ENCODE results near the gene RBP4.
A peak's percentile ranks its signal among the peaks of the same experiment; 100 is the strongest.

RBP4 gene

GRCh38 chr10:93595378-93596161 is 5.5 kb downstream of the RBP4 start:
- TF ChIP-seq TCF12 (IDR thresholded peaks at IDR 0.05; ENCODE audit: low read depth) (peak; percentile 71), TEAD4 (IDR thresholded peaks at IDR 0.05) (peak; percentile 29; the same call in 1 of the 2 replicates), MAX (IDR thresholded peaks at IDR 0.05) (no peak), EP300 (IDR thresholded peaks at IDR 0.05; ENCODE audit: borderline replicate concordance) (peak; percentile 61; the same call in 1 of the 2 replicates), EGR1 (IDR thresholded peaks at IDR 0.05) (no peak), FOXM1 (IDR thresholded peaks at IDR 0.05; ENCODE audit: borderline replicate concordance, low read depth) (no peak)

GRCh38 chr10:93594518-93594917 is 6.5 kb downstream of the RBP4 start:
- TF ChIP-seq REST (IDR thresholded peaks at IDR 0.05; ENCODE audit: low read depth), result no peak
- no peak for TF ChIP-seq EP300 (IDR thresholded peaks at IDR 0.05; ENCODE audit: borderline replicate concordance)
- no peak for TF ChIP-seq NFIC (IDR thresholded peaks at IDR 0.05)
- no peak for TF ChIP-seq EGR1 (IDR thresholded peaks at IDR 0.05)
- no peak for TF ChIP-seq MAX (IDR thresholded peaks at IDR 0.05)
- no peak for TF ChIP-seq FOXM1 (IDR thresholded peaks at IDR 0.05; ENCODE audit: borderline replicate concordance, low read depth)
- TF ChIP-seq ZBTB7A (IDR thresholded peaks at IDR 0.05; ENCODE audit: low read depth), result no peak
- no peak for TF ChIP-seq TEAD4 (IDR thresholded peaks at IDR 0.05)
- TF ChIP-seq CREB1 (IDR thresholded peaks at IDR 0.05; ENCODE audit: low read depth), result no peak
- TF ChIP-seq USF1 (IDR thresholded peaks at IDR 0.05), result no peak
- TF ChIP-seq CEBPB (IDR thresholded peaks at IDR 0.05), result no peak
- no peak for TF ChIP-seq RAD21 (IDR thresholded peaks at IDR 0.05; ENCODE audit: low read depth)
- TF ChIP-seq TCF12 (IDR thresholded peaks at IDR 0.05; ENCODE audit: low read depth), result no peak
- TF ChIP-seq TAF1 (IDR thresholded peaks at IDR 0.05; ENCODE audit: low read depth), result no peak

GRCh38 chr10:93593749-93594148 is 7.3 kb downstream of the RBP4 start:
- TF ChIP-seq YY1 (IDR thresholded peaks at IDR 0.05; ENCODE audit: low read depth) (no peak), TCF12 (IDR thresholded peaks at IDR 0.05; ENCODE audit: low read depth) (no peak), TEAD4 (IDR thresholded peaks at IDR 0.05) (no peak), RAD21 (IDR thresholded peaks at IDR 0.05; ENCODE audit: low read depth) (no peak), CREB1 (IDR thresholded peaks at IDR 0.05; ENCODE audit: low read depth) (no peak)

- peak; percentile 20; the same call in 1 of the 2 replicates for TF ChIP-seq FOXM1 (IDR thresholded peaks at IDR 0.05; ENCODE audit: borderline replicate concordance, low read depth)
- TF ChIP-seq RAD21 (IDR thresholded peaks at IDR 0.05; ENCODE audit: low read depth), result no peak
- TF ChIP-seq YY1 (IDR thresholded peaks at IDR 0.05; ENCODE audit: low read depth), result no peak
- peak; percentile 63; the same call in 1 of the 2 replicates for TF ChIP-seq EP300 (IDR thresholded peaks at IDR 0.05; ENCODE audit: borderline replicate concordance)
- no peak for TF ChIP-seq TEAD4 (IDR thresholded peaks at IDR 0.05)
- TF ChIP-seq EGR1 (IDR thresholded peaks at IDR 0.05), result no peak
- TF ChIP-seq TAF1 (IDR thresholded peaks at IDR 0.05; ENCODE audit: low read depth), result no peak
- no peak for TF ChIP-seq CEBPB (IDR thresholded peaks at IDR 0.05)
- TF ChIP-seq ZBTB7A (IDR thresholded peaks at IDR 0.05; ENCODE audit: low read depth), result no peak
- no peak for TF ChIP-seq NFIC (IDR thresholded peaks at IDR 0.05)
- peak; percentile 45; the same call in 1 of the 2 replicates for TF ChIP-seq TCF12 (IDR thresholded peaks at IDR 0.05; ENCODE audit: low read depth)
- no peak; the same call in 1 of the 2 replicates for TF ChIP-seq MAX (IDR thresholded peaks at IDR 0.05)
- no peak for TF ChIP-seq REST (IDR thresholded peaks at IDR 0.05; ENCODE audit: low read depth)
- no peak for TF ChIP-seq USF1 (IDR thresholded peaks at IDR 0.05)
- peak; percentile 52; the same call in 1 of the 2 replicates for TF ChIP-seq CREB1 (IDR thresholded peaks at IDR 0.05; ENCODE audit: low read depth)
Observed at GRCh38 chr10:93593254-93593653, 7.8 kb downstream of the RBP4 start.

- TF ChIP-seq CEBPB (IDR thresholded peaks at IDR 0.05) (no peak), CREB1 (IDR thresholded peaks at IDR 0.05; ENCODE audit: low read depth) (no peak), YY1 (IDR thresholded peaks at IDR 0.05; ENCODE audit: low read depth) (no peak), MAX (IDR thresholded peaks at IDR 0.05) (no peak), REST (IDR thresholded peaks at IDR 0.05; ENCODE audit: low read depth) (no peak), USF1 (IDR thresholded peaks at IDR 0.05) (no peak), FOXM1 (IDR thresholded peaks at IDR 0.05; ENCODE audit: borderline replicate concordance, low read depth) (no peak), EP300 (IDR thresholded peaks at IDR 0.05; ENCODE audit: borderline replicate concordance) (no peak), NFIC (IDR thresholded peaks at IDR 0.05) (no peak), EGR1 (IDR thresholded peaks at IDR 0.05) (no peak), ZBTB7A (IDR thresholded peaks at IDR 0.05; ENCODE audit: low read depth) (no peak)
Observed at GRCh38 chr10:93591065-93591808, 9.8 kb downstream of the RBP4 start.

Measured in Ishikawa (cell line).